ENCODE measurements around the gene LRMDA.

Gene LRMDA

DNA sequence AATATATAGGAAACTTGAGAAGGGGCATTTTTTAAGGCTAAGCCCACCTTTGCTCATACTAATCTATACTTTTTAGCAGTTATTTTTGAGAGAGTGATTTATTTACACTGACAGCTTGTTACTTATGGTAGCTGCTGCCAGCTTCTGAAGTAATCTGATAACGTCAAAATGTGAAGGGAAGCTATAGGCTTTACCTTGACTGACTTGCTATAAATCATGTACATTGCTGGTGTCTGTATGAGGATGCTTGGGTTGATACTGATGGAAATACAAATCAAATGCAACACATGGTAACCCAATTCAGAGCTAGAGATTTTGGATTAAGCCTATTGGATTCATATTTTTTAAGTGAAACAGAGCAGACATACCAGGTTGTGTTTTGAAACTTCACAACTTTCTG, 299.4 kb downstream of the LRMDA start:
- H4K20me1 ChIP-seq (ENCODE audit: low read depth, low read length), result no peaks in the 10 kb centered on the region
- no peaks in the 10 kb centered on the region for H3F3A ChIP-seq (ENCODE audit: insufficient read depth)
- H2AFZ ChIP-seq (ENCODE audit: low read depth, low read length, severe bottlenecking), result no peak overlapping the region
- H3K27me3 ChIP-seq (ENCODE audit: low read length), result no peaks in the 10 kb centered on the region
- no peak for TF ChIP-seq EZH2phosphoT487 (conservative IDR thresholded peaks at IDR 0.05; ENCODE audit: low read length)
- TF ChIP-seq, protein P1, sequence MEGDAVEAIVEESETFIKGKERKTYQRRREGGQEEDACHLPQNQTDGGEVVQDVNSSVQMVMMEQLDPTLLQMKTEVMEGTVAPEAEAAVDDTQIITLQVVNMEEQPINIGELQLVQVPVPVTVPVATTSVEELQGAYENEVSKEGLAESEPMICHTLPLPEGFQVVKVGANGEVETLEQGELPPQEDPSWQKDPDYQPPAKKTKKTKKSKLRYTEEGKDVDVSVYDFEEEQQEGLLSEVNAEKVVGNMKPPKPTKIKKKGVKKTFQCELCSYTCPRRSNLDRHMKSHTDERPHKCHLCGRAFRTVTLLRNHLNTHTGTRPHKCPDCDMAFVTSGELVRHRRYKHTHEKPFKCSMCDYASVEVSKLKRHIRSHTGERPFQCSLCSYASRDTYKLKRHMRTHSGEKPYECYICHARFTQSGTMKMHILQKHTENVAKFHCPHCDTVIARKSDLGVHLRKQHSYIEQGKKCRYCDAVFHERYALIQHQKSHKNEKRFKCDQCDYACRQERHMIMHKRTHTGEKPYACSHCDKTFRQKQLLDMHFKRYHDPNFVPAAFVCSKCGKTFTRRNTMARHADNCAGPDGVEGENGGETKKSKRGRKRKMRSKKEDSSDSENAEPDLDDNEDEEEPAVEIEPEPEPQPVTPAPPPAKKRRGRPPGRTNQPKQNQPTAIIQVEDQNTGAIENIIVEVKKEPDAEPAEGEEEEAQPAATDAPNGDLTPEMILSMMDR (IDR thresholded peaks at IDR 0.05; ENCODE audit: insufficient read depth, low read length, poor library complexity, severe bottlenecking), result no peak
- no peaks in the 10 kb centered on the region for H3K9me3 ChIP-seq (ENCODE audit: insufficient read depth, low read length)
- no peak overlapping the region for H3K4me3 ChIP-seq (ENCODE audit: insufficient read depth, low read length, poor library complexity, severe bottlenecking)
- H3K36me3 ChIP-seq (ENCODE audit: low read length), result no peaks in the 10 kb centered on the region
- no peak overlapping the region for H3K4me2 ChIP-seq (ENCODE audit: low read depth, low read length, poor library complexity, severe bottlenecking)
- no peak overlapping the region for H3K9ac ChIP-seq (ENCODE audit: low read length)
- H3K9me2 ChIP-seq (replicated peaks; ENCODE audit: insufficient read depth, low read length), result no peaks in the 10 kb centered on the region
- no peak overlapping the region for H3K27ac ChIP-seq (ENCODE audit: low read depth, low read length)
- H3K79me2 ChIP-seq (ENCODE audit: insufficient read depth, low read length), result no peaks in the 10 kb centered on the region

DNA sequence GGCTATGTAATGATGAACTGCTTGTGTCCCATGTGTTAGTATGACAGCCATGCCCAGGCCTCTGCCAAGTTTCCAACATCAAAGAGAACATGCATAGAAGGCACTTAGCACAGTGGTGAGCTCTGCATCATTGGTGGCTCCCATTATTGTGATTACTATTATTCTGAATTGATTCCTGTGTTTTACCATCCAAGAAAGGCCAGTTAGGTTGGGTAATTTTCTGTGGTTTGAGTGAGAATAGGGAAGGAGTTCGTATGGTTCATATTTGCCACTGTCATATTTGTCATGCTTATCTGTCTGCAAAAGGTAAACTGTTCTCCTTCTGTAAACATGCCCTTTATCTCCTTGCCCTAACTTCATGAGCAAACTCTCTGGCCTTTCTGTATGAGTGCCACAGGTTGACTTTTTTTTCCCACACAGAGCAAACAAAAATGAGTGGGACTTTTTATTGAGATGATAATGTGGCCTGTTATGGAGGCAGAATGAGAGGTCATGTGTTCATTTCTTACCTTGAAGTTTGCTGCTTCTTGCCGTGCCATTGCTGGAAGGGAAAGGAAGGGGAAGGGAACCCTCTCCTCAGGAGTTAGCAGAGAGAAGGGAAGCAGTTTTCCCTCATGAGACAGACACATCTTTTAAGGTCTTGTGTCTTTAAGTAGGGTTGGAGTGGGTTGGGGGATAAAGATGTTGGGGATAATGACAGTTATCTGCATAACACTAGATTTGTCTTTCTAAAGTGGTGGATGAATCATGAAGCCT, 301.9 kb downstream of the LRMDA start:
- Histone ChIP-seq H4K20me1 (ENCODE audit: low read depth, low read length) (no peaks in the 10 kb centered on the region), H3K9ac (ENCODE audit: low read length) (no peak overlapping the region), H3K27ac (ENCODE audit: low read depth, low read length) (no peak overlapping the region), H3K4me3 (ENCODE audit: insufficient read depth, low read length, poor library complexity, severe bottlenecking) (no peak overlapping the region), H3K9me2 (replicated peaks; ENCODE audit: insufficient read depth, low read length) (no peaks in the 10 kb centered on the region), H3K4me2 (ENCODE audit: low read depth, low read length, poor library complexity, severe bottlenecking) (no peak overlapping the region), H3F3A (ENCODE audit: insufficient read depth) (no peaks in the 10 kb centered on the region), H2AFZ (ENCODE audit: low read depth, low read length, severe bottlenecking) (no peak overlapping the region), H3K27me3 (ENCODE audit: low read length) (no peaks in the 10 kb centered on the region), H3K79me2 (ENCODE audit: insufficient read depth, low read length) (no peaks in the 10 kb centered on the region), H3K36me3 (ENCODE audit: low read length) (no peaks in the 10 kb centered on the region), H3K9me3 (ENCODE audit: insufficient read depth, low read length) (no peaks in the 10 kb centered on the region)
- TF ChIP-seq, protein P1 (IDR thresholded peaks at IDR 0.05; ENCODE audit: insufficient read depth, low read length, poor library complexity, severe bottlenecking), result no peak
- no peak for TF ChIP-seq EZH2phosphoT487 (conservative IDR thresholded peaks at IDR 0.05; ENCODE audit: low read length)

DNA sequence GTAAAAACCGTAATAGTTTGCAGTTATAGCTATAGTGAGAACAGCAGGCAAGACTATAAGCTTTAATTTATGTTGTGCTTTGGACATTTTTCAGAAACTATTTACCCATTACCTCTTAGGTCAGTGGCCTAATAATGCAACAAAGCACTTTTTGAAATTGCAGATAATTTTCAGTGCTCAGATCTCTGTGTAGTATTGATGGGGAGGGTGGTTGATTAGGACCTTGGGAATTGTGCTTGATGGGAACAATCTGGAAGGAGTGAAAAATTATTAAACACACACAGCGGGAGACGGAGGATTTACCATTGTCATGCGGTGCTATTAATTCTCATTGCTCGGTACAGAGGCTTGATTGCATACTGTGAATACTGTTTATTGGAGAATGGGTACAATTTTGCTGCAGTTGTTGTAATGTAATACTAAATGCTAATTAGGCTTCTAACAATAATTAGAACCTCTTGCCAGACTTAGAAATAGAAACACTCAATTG, 304.8 kb downstream of the LRMDA start:
- no peak overlapping the region for H3K27ac ChIP-seq (ENCODE audit: low read depth, low read length)
- no peak overlapping the region for H3K4me3 ChIP-seq (ENCODE audit: insufficient read depth, low read length, poor library complexity, severe bottlenecking)
- H3F3A ChIP-seq (ENCODE audit: insufficient read depth), result no peaks in the 10 kb centered on the region
- no peaks in the 10 kb centered on the region for H3K9me2 ChIP-seq (replicated peaks; ENCODE audit: insufficient read depth, low read length)
- no peaks in the 10 kb centered on the region for H3K36me3 ChIP-seq (ENCODE audit: low read length)
- no peak overlapping the region for H3K9ac ChIP-seq (ENCODE audit: low read length)
- no peak overlapping the region for H2AFZ ChIP-seq (ENCODE audit: low read depth, low read length, severe bottlenecking)
- TF ChIP-seq EZH2phosphoT487 (conservative IDR thresholded peaks at IDR 0.05; ENCODE audit: low read length), result no peak
- TF ChIP-seq, protein P1 (IDR thresholded peaks at IDR 0.05; ENCODE audit: insufficient read depth, low read length, poor library complexity, severe bottlenecking), result no peak
- no peaks in the 10 kb centered on the region for H3K27me3 ChIP-seq (ENCODE audit: low read length)
- no peaks in the 10 kb centered on the region for H3K79me2 ChIP-seq (ENCODE audit: insufficient read depth, low read length)
- H3K9me3 ChIP-seq (ENCODE audit: insufficient read depth, low read length), result no peaks in the 10 kb centered on the region
- no peaks in the 10 kb centered on the region for H4K20me1 ChIP-seq (ENCODE audit: low read depth, low read length)
- H3K4me2 ChIP-seq (ENCODE audit: low read depth, low read length, poor library complexity, severe bottlenecking), result no peak overlapping the region

Measured in SU-DHL-6 (cell line).